Liver (tissue), 9 donors: ENCODE results near the gene PDGFB. TPM values are rescaled to one million over a fixed set of nuclear protein-coding genes. Genes with fewer than 3 reads are reported as not detected.
A peak's percentile ranks its signal among the peaks of the same experiment; 100 is the strongest.

ENCODE experiments used
- DNase-seq: peaks from one replicate; pipeline ENCODE4 v3.0.0-alpha.2; 2017; ENCODE audit warnings: low spot score
- H3K27ac ChIP-seq, 2 donors: one replicate each; pipeline ENCODE4 v1.7.0; 2013; ENCODE audit warnings: inconsistent platforms in 2 of 2, low read length in 2 of 2, control low read depth in 1 of 2, low read depth in 1 of 2, mild to moderate bottlenecking in 1 of 2
- H3K27me3 ChIP-seq, 4 donors: one replicate each; pipeline versions ENCODE4 v1.6.1 to v1.7.0; 2013; ENCODE audit warnings: low read length in 3 of 4, inconsistent platforms in 1 of 4, mild to moderate bottlenecking in 1 of 4, moderate library complexity in 1 of 4; ENCODE audit not compliant: control insufficient read depth in 4 of 4, insufficient read depth in 4 of 4
- H3K36me3 ChIP-seq, 4 donors: one replicate each; pipeline versions ENCODE4 v1.6.1 to v1.7.0; 2013; ENCODE audit warnings: low read length in 3 of 4, mild to moderate bottlenecking in 3 of 4, low read depth in 1 of 4, moderate library complexity in 1 of 4; ENCODE audit not compliant: control insufficient read depth in 4 of 4, insufficient read depth in 3 of 4
- H3K4me1 ChIP-seq, 4 donors: one replicate each; pipeline versions ENCODE4 v1.6.1 to v1.7.0; 2013; ENCODE audit warnings: low read length in 3 of 4, mild to moderate bottlenecking in 3 of 4, moderate library complexity in 1 of 4; ENCODE audit not compliant: control insufficient read depth in 4 of 4, insufficient read depth in 4 of 4
- H3K4me3 ChIP-seq, 3 donors: one replicate each; pipeline versions ENCODE4 v1.6.1 to v1.7.0; 2013; ENCODE audit warnings: low read length in 3 of 3, control low read depth in 1 of 3, low read depth in 1 of 3, mild to moderate bottlenecking in 1 of 3
- H3K9ac ChIP-seq, 2 donors: one replicate each; pipeline ENCODE4 v1.7.0; 2013; ENCODE audit warnings: low read length in 2 of 2, mild to moderate bottlenecking in 2 of 2, moderate library complexity in 2 of 2, control low read depth in 1 of 2, low read depth in 1 of 2
- H3K9me3 ChIP-seq, 4 donors: one replicate each; pipeline versions ENCODE4 v1.6.1 to v1.7.0; 2013; ENCODE audit warnings: low read length in 3 of 4; ENCODE audit not compliant: control insufficient read depth in 4 of 4
- CTCF ChIP-seq: fragments of 150-350 bp; IDR thresholded peaks from 2 replicates; pipeline ENCODE4 v1.5.1; 2017; ENCODE audit warnings: improper control_type of control experiment, low read depth, low read length; ENCODE audit not compliant: missing input control
- EGR1 ChIP-seq, 2 donors: IDR thresholded peaks; 2 replicates each; pipeline ENCODE4 v1.6.1; 2016 to 2018; ENCODE audit warnings: antibody characterized with exemption in 2 of 2, low read depth in 2 of 2
- HNF4G ChIP-seq: IDR thresholded peaks from 2 replicates; pipeline ENCODE4 v1.6.1; 2016; ENCODE audit warnings: antibody characterized with exemption
- JUND ChIP-seq, 2 donors: IDR thresholded peaks; 2 replicates each; pipeline ENCODE4 v1.6.1; 2016; ENCODE audit warnings: antibody characterized with exemption in 2 of 2
- MAX ChIP-seq: IDR thresholded peaks from 2 replicates; pipeline ENCODE4 v1.6.1; 2016; ENCODE audit warnings: antibody characterized with exemption
- NR2F2 ChIP-seq: IDR thresholded peaks from 2 replicates; pipeline ENCODE4 v1.6.1; 2016; ENCODE audit warnings: antibody characterized with exemption
- RAD21 ChIP-seq, 2 donors: IDR thresholded peaks; 2 replicates each; pipeline ENCODE4 v1.6.1; 2016; ENCODE audit warnings: antibody characterized with exemption in 2 of 2, mild to moderate bottlenecking in 2 of 2
- RXRA ChIP-seq, 2 donors: IDR thresholded peaks; 2 replicates each; pipeline ENCODE4 v1.6.1; 2017 to 2018; ENCODE audit warnings: antibody characterized with exemption in 2 of 2, mild to moderate bottlenecking in 1 of 2
- ZBTB33 ChIP-seq: IDR thresholded peaks from 2 replicates; pipeline ENCODE4 v1.6.1; 2016; ENCODE audit warnings: antibody characterized with exemption
- WGBS: extraction: QIAGEN DNeasy Blood & Tissue Kit; methylation state at CpG from one replicate; pipeline ENCODE4 v1.1.7; 2013; 5-methylcytosine and 5-hydroxymethylcytosine counted together
- polyA plus RNA-seq, 2 donors: library from polyadenylated mRNA; stranded (reverse) in 1 of 2; unstranded in 1 of 2; fragments of 200-250 nt in 1 of 2; fragments of >200 nt in 1 of 2; fragmentation: Nextera tagmentation in 1 of 2; extraction: Ambion mirVana in 1 of 2; gene quantifications; one replicate each; pipeline versions ENCODE4 v1.2.1 to v1.2.3, GENCODE V29; 2013 to 2015
- total RNA-seq, 2 donors: library from RNA; depleted of rRNA; stranded (reverse); fragments of >200 nt; gene quantifications; one replicate each; pipeline ENCODE4 v1.2.3, GENCODE V29; 2014
- TF ChIP-seq, protein P1 (sequence below): IDR thresholded peaks from 2 replicates; pipeline ENCODE4 v1.6.1; 2016; ENCODE audit warnings: antibody characterized with exemption, mild to moderate bottlenecking
- donor health status: healthy.
- donor health status: healthy.
- donor health status: healthy.
- donor health status: healthy.
- donor health status: healthy.

PDGFB gene
- total and polyA plus RNA-seq, 4 donors: 0.25 to 4.5 (median 1.7) TPM

DNA sequence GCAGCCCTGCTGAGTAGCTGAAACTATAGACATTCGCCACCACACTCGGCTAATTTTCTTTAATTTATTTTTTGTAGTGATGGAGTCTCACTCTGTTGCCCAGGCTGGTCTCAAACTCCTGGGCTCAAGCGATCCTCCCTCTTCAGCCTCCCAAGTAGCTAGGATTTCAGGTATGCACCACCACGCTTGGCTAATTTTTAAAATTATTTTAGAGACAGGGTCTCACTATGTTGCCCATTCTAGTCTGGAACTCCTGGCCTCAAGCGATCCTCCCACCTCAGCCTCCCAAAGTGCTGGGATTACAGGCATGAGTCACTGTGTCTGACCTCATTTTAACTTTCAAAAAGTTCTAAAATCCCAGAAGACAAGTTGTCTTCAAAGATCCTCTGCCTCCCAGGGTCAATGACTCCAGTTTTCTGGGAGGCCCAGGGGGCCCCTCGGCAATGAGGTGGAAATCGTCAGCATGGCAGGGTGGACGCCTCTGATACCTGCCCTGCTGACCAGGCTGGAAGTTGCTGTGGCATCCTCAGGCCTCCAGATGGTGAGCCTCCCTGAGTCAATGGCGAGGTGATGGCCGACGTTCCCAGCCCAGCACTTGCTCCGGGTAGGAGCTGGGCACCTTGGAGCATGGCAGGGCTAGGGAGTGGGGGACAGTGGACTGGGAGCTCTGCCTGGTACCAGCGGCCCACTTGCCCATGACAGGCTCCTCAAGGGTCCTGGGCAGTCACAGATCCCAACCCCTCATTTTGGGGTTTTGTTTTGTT is 43.5 kb upstream of the PDGFB start:
- Histone ChIP-seq H3K36me3 (no peaks in the 10 kb centered on the region), H3K9me3 (peaks cover 0 to 6% (median 2%) of the 10 kb centered on the region in 4 donors), H3K27me3 (no peaks in the 10 kb centered on the region), H3K4me1 (peaks cover 17 to 36% (median 26%) of the 10 kb centered on the region in 4 donors), H3K9ac (no peak overlapping the region), H3K4me3 (no peak overlapping the region), H3K27ac (no peak overlapping the region)
- 97% methylated on average over 13 of the region's 13 CpGs for whole genome bisulfite sequencing
- TF ChIP-seq MAX (no peak), JUND (IDR thresholded peaks at IDR 0.05) (no peak), NR2F2 (no peak), RAD21 (IDR thresholded peaks at IDR 0.05) (no peak), EGR1 (IDR thresholded peaks at IDR 0.05; ENCODE audit: low read depth in 2 of 2) (no peak), HNF4G (no peak), ZBTB33 (no peak), RXRA (IDR thresholded peaks at IDR 0.05) (no peak)
- TF ChIP-seq, protein P1, sequence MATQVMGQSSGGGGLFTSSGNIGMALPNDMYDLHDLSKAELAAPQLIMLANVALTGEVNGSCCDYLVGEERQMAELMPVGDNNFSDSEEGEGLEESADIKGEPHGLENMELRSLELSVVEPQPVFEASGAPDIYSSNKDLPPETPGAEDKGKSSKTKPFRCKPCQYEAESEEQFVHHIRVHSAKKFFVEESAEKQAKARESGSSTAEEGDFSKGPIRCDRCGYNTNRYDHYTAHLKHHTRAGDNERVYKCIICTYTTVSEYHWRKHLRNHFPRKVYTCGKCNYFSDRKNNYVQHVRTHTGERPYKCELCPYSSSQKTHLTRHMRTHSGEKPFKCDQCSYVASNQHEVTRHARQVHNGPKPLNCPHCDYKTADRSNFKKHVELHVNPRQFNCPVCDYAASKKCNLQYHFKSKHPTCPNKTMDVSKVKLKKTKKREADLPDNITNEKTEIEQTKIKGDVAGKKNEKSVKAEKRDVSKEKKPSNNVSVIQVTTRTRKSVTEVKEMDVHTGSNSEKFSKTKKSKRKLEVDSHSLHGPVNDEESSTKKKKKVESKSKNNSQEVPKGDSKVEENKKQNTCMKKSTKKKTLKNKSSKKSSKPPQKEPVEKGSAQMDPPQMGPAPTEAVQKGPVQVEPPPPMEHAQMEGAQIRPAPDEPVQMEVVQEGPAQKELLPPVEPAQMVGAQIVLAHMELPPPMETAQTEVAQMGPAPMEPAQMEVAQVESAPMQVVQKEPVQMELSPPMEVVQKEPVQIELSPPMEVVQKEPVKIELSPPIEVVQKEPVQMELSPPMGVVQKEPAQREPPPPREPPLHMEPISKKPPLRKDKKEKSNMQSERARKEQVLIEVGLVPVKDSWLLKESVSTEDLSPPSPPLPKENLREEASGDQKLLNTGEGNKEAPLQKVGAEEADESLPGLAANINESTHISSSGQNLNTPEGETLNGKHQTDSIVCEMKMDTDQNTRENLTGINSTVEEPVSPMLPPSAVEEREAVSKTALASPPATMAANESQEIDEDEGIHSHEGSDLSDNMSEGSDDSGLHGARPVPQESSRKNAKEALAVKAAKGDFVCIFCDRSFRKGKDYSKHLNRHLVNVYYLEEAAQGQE: no peak
- no peak for DNase-seq

DNA sequence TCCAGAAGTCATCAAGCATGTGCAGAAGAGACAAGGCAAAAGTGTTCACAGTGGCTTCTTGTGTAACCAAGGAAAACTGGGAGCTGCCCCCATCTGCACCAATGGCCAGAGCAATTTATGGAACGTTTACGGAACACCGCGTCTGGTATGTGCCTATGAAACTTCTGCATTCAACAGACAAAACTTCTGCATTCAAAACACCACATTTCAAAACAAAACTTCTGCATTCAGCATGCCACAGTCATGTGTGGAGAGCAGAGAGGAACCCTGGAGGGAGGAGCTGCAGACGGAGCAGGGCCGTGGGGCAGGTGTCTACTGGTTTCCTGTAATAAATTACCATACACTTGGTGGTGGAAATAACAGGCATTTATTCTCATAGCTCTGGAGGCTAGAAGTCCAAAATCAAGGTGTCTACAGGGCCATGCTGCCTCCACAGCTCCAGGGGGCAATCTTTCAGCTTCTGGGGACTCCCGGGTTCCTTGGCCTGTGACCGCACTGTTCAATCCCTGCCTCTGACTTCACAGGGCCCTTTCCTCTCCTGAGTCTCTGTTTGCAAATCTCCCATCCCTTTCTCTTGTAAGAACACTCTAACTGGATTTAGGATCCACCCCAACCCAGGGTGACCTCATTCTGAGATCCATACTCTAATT is 42.4 kb upstream of the PDGFB start:
- peak in 1 of 2 donors; percentile 16 for TF ChIP-seq RXRA (IDR thresholded peaks at IDR 0.05)
- TF ChIP-seq CTCF: no peak
- H3K27me3 ChIP-seq: no peaks in the 10 kb centered on the region
- H3K9ac ChIP-seq: no peak overlapping the region
- DNase-seq: no peak
- no peak overlapping the region for H3K4me3 ChIP-seq
- H3K36me3 ChIP-seq: no peaks in the 10 kb centered on the region
- WGBS: 76% methylated on average over 8 of the region's 8 CpGs
- peaks cover 0 to 6% (median 2%) of the 10 kb centered on the region in 4 donors for H3K9me3 ChIP-seq
- H3K27ac ChIP-seq: peak overlapping the region; percentile 11 to 21
- peaks cover 14 to 38% (median 28%) of the 10 kb centered on the region in 4 donors for H3K4me1 ChIP-seq
